ENCODE data around the gene DENND1C.

DENND1C gene

GRCh38 chr19:6481541-6482342 lies at the start of gene DENND1C:
DENND1C (minus strand) TSS chr19:6481787; CDS start chr19:6481695, 92 bp downstream.
- Histone ChIP-seq H3K27ac (no peak within 1 kb of the TSS), H3K36me3 (no peaks in the 10 kb centered on the region), H3K27me3 (ENCODE audit: insufficient read depth, low read depth, severe bottlenecking) (no peaks in the 10 kb centered on the region), H3K4me3 (ENCODE audit: low read depth, low read length) (no peak within 1 kb of the TSS), H3K9me3 (ENCODE audit: severe bottlenecking) (no peaks in the 10 kb centered on the region)
- TF ChIP-seq CTCF (IDR thresholded peaks at IDR 0.05; ENCODE audit: low read depth, low read length), result peak; percentile 66
- peak; percentile 60 for DNase-seq

GRCh38 chr19:6530386-6531162 lies 49.0 kb upstream of the DENND1C start, which contains the start of gene TNFSF9:
TNFSF9 (plus strand) TSS chr19:6531026; CDS start chr19:6531037, 11 bp downstream.
- Histone ChIP-seq H3K27ac (peak within 1 kb of the TSS; percentile 63), H3K27me3 (ENCODE audit: insufficient read depth, low read depth, severe bottlenecking) (no peaks in the 10 kb centered on the region), H3K4me3 (ENCODE audit: low read depth, low read length) (peak within 1 kb of the TSS; percentile 82), H3K9me3 (ENCODE audit: severe bottlenecking) (no peaks in the 10 kb centered on the region), H3K36me3 (peaks cover 4% of the 10 kb centered on the region)
- DNase-seq, result peak; percentile 89
- TF ChIP-seq CTCF (IDR thresholded peaks at IDR 0.05; ENCODE audit: low read depth, low read length), result no peak

GRCh38 chr19:6529937-6530385 lies 48.4 kb upstream of the DENND1C start:
- Histone ChIP-seq H3K36me3 (0 out of 2 replicates have a peak, but pooled peaks cover 2% of the 10 kb centered on the region), H3K4me3 (ENCODE audit: low read depth, low read length) (peak overlapping the region; percentile 82; the same call in 1 of the 2 replicates), H3K27me3 (ENCODE audit: insufficient read depth, low read depth, severe bottlenecking) (no peaks in the 10 kb centered on the region), H3K27ac (no peak overlapping the region), H3K9me3 (ENCODE audit: severe bottlenecking) (no peaks in the 10 kb centered on the region)
- no peak for TF ChIP-seq CTCF (IDR thresholded peaks at IDR 0.05; ENCODE audit: low read depth, low read length)
- DNase-seq, result no peak

GRCh38 chr19:6529351-6529750 lies 47.8 kb upstream of the DENND1C start:
- no peak for DNase-seq
- H3K27ac ChIP-seq, result no peak overlapping the region
- H3K27me3 ChIP-seq (ENCODE audit: insufficient read depth, low read depth, severe bottlenecking), result no peaks in the 10 kb centered on the region
- no peak overlapping the region for H3K4me3 ChIP-seq (ENCODE audit: low read depth, low read length)
- H3K36me3 ChIP-seq, result no peaks in the 10 kb centered on the region
- no peaks in the 10 kb centered on the region for H3K9me3 ChIP-seq (ENCODE audit: severe bottlenecking)
- no peak for TF ChIP-seq CTCF (IDR thresholded peaks at IDR 0.05; ENCODE audit: low read depth, low read length)

GRCh38 chr19:6528544-6529121 lies 47.0 kb upstream of the DENND1C start:
- Histone ChIP-seq H3K4me3 (ENCODE audit: low read depth, low read length) (no peak overlapping the region), H3K9me3 (ENCODE audit: severe bottlenecking) (no peaks in the 10 kb centered on the region), H3K27ac (no peak overlapping the region), H3K27me3 (ENCODE audit: insufficient read depth, low read depth, severe bottlenecking) (no peaks in the 10 kb centered on the region), H3K36me3 (no peaks in the 10 kb centered on the region)
- DNase-seq, result no peak
- no peak for TF ChIP-seq CTCF (IDR thresholded peaks at IDR 0.05; ENCODE audit: low read depth, low read length)

All from WERI-Rb-1 (cell line).